A172 (cell line): Measurements from ENCODE around the gene CLDN14. TPM values are rescaled to one million over a fixed set of nuclear protein-coding genes. Genes with fewer than 3 reads are reported as not detected.

Experiments used
- DNase-seq: peaks from one replicate; pipeline ENCODE4 v3.0.0-alpha.2; 2015; ENCODE audit warnings: low spot score
- total RNA-seq: library from RNA; depleted of rRNA; stranded (reverse); fragments of >200 nt; shearing (Covaris generic); gene quantifications from 2 replicates; pipeline ENCODE4 v1.2.3, GENCODE V29; 2014

Gene CLDN14
- total RNA-seq, 1 experiment from 2014 or later = not detected

DNA sequence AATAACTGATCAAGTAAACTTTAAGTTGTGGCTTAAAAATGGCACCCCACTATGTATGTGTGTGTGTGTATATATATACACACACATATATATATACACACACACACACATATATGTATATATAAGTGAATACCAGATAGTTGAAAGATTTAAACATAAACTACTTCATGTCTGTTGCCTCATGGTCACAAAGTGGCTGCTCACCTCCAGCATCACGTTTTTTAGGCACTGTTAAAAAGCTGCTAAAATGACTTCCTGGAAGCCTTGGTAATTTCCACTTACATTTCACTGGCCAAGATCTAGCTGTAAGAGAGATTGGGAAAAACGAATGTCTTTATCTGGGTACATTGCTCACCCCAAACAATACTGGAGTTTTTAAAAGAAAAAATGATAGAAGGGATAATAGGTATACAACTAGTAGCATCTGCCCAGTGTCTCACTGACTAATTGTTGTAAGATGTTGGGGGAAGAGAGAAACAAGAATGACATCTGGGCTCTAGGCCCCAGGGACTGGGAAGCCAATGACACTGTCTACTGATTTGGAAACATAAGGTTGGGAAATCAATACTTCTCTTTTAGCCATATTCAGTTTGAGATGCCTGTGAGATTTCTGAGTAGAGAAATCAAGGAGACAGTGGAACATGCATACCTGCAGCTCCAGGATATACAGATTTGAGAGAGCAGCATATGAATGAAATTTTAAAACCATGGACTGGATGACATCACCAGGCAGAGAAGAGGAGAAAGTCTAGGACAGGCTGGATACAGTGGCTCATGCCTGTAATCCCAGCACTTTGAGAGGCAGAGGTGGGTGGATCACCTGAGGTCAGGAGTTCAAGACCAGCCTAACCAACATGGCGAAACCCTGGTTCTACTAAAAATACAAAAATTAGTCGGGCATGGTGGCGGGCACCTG, 42.8 kb downstream of the CLDN14 start:
- DNase-seq = peak; percentile 51

DNA sequence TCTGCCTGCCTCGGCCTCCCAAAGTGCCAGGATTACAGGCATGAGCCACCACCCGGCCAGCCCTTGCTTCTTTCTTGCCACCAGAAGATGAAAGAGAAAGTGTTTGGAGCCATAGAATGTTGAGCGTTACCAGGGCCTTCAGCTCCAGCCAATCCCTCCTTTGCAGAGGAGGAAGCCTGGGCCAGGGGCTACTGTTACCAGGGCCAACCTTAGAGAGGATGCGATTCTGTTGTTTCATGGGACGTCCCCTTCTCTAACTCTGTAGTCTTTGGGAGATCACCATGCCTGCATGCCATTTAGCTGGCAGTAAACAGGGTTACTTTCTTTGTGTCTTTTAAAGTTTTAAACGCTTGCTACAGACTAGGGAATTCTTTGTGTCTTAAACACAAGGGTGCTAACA, 45.8 kb downstream of the CLDN14 start:
- no peak for DNase-seq

DNA sequence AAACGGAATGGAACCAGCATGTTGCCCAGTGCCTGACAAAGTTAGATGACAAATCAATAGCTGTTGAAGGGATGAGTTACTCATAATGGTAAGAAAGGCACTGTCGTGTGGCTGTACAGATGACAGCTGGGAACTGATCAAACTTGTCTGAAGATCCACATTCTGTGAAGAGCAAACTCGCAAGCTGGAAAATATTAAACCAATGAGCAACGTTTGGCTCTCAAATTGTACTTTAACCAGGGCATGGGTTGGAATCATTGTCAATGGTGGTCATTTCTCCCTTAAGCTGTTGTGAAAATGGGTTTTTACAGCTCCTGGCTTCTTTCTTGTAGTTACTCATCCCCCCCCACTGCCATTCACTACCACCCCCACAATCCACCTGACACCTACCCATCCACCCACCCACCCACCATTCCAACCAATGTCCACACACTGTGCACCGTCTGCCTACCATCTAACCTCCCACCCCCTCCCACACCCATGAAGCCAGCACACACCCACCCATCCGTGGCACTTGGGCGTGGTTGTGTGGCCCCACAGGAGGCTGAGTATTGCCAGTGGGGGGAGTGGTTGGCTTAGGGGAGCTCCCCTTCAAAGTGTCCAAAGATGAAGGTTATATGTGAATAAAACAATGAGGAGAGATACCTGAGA, 46.7 kb downstream of the CLDN14 start:
- DNase-seq = no peak

DNA sequence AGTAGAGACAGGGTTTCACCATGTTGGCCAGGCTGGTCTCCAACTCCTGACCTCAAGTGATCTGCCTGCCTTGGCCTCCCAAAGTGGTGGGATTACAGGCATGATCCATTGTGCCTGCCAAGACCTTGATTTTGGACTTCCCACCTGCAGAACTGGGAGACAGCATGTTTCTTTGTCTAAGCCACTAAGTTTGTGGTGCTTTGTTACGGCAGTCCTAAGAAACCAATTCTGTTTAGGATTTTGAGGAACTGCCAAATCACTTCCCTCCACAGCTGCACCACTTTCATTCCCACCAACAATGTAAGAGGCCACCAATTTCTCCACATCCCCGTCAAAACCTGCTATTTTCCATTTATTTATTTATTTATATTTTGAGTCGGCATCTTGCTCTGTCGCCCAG, 48.7 kb downstream of the CLDN14 start:
- no peak for DNase-seq

DNA sequence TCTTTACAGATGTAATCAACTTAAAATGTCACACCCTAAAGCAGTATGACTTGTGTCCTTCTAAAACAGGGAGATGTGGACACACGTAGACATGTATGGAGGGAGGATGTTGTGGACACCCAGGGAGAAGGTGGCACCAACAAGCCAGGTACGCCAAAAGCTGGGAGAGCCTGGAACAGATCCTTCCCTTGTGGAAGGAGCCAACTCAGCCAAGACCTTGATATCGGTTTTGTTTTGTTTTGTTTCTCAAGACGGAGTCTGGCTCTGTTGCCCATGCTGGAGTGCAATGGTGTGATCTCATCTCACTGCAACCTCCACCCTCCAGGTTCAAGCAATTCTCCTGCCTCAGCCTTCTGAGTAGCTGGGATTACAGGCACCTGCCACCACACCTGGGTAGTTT, 49.1 kb downstream of the CLDN14 start:
- DNase-seq = no peak

DNA sequence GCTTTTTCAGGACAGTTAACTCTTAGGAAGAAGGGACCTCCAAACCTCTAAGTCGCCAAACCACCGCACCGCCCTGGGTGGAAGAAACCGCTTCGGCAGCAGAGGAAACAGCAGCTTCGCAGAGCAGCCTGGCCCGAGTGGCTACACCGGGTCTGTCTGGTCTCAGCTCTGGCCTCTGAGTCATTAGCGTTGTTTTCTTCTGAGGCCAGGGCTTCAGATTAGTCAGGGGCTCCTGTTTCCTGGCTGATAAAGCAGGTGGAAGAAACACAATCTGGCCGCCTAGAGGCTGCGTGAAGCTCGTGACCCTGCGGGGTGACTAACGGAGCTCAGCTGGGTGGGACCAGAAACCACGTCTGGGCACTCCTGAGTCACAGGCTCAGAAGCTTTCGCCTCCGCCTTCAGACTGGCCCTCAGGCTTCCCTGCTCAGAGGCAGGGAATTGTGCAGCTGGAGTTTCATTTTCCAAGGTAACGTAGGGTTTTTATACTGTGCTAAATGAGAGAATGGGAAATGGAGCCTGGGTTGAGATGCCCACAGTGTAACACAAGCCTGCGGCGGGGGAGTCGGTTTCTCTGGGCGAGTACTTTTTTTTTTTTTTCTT, 49.9 kb downstream of the CLDN14 start:
- peak; percentile 100 for DNase-seq

DNA sequence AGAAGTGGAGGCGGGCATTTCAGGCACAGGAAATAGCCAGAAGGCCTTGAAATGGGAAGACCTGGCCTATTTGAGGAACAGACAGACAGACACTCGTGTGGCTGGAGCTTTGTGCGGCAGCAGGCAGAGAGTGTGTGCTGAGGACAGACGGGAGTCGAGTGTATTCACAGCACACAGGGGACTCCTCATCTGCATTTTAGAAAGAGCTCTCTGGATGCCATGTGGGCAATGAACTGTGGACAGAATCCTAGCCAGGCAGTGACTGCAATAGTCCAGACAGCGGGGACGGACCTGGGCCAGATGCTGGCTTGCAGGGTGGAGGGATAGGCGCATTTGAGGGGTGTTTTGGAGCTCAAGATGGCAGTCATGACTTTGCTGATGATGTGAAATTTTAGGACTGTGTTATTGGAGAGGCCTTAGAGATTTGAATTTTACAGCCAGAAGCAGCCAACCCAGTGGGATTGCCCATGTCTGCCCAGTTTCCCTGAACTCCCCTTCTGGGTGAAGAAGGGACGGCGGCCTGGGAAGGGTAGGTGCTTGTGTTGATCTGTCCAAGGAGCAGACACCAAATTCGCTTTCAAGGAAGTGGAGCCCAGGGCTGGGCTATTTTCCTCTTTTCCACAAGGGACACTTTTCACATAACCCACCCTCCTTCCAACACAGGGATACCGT, 51.0 kb downstream of the CLDN14 start:
- no peak for DNase-seq

DNA sequence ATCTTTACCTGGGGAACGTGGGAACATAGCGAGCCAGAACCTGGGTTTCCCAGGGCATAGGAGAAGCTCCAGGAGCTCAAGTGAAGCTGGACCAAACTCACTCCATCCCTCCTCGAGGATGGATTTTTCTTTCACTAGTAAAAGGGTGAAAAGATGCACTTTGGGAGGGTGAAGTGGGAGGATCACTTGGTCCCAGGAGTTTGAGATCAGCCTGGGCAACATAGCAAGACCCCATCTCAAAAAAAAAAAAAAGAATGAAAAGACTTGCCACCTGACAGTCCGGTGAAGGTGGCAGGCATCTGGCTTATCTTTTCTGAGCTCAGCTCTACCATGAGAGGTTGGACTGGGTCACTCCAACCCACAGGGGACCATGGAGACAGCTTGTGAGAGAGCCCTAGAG, 52.4 kb downstream of the CLDN14 start:
- no peak for DNase-seq

DNA sequence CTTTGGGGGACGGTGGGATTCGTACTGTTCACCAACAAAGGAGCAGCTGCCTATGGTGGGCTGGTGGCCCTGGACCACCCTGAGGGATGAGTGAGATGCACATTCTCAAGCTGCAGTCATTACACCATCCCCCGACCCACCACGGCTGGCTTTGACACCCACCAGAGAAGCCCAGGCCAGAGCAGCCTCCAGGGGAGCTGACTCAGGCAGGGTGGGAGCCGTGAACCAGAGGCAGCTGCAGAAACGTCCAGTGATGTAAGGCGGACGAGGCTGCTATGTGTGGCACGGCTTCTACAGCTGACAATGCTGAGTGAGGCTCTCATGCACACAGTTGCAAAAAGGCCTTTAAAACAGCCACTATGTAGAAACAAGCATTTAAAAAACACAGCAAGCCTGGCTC, 54.6 kb downstream of the CLDN14 start:
- no peak for DNase-seq

DNA sequence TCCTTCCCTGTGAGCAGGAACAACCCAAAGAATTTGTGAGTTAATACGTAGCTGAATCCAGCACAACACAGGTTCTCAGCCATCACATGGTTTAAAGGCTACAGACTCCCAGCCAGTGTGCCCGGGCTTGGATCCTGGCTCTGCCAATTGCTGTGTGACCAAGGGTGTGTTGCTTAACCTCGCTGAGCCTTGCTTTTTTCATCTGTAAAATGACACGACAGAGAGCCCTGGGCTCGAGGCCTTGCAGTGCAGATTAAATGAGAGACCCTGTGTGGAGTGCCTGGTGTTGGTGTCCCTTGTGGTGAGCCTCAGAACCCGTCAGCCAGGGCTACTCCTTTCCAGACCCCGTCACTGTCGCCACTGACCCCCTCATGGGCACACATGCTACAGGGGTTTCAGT, 55.3 kb downstream of the CLDN14 start:
- no peak for DNase-seq

DNA sequence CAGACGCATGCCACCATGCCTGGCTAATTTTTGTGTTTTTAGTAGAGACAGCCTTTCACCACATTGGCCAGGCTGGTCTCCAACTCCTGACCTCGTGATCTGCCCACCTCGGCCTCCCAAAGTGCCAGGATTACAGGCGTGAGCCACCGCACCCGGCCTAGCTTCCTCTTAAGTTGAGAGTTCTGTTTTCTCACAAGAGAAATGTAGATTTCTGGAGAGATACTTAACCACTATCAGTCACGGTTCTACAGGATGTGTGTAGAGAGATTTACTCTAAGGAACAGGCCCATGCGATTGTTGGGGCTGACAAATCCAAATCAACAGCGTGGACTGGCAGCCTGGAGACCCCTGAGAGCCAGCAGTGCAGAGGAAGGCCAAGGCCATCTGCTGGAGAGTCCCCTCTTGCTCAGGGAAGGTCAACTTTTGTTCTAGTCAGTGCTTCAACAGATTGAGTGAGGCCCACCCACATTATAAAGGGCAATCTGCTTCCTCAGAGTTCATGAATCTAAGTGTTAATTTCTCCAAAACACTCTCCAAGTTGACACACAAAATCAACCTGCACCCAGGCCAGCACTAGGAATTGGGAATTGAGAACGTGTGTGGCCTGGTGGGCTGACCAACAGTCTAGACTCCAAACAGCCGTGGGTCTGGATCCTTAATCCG, 56.0 kb downstream of the CLDN14 start:
- no peak for DNase-seq

DNA sequence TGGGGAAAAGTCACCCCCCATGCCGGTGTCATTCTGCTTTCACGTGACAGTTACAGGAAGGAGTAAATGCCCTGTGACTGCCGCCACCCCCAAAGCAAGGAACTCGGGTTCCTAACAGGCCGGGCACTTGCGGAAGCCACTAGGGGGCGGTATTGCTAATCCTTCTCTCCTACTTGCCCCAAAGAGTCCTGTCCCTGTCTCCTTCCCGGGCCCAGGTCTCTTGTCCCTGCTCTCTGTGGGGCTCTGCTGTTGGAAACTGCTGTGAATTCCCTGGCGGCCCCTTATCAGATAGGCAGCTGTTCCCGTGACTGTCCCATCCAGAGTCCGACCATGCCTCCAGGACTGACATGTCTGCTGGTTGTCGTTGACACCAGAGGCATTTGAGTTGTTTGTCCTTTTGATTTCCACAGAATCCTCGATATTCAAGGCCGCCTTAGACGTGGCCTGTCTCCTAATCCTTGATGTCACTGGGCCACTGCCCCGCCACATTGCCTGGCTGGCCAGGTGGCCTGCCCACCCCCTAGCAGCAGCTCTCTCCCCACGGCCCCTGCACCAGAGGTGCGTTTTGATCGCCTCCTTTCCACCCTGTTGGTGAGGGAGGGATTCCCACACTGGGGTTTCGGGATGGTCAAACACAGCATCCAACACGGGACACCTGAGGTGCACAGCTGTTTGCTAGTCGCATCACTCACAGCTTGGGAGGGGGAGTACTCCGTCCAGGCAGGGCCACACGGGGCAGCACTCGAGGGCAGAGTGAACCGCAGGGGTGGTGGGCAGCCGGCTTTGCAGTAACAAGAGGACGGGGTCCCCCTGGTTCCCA, 57.4 kb downstream of the CLDN14 start:
- peak; percentile 86 for DNase-seq

DNA sequence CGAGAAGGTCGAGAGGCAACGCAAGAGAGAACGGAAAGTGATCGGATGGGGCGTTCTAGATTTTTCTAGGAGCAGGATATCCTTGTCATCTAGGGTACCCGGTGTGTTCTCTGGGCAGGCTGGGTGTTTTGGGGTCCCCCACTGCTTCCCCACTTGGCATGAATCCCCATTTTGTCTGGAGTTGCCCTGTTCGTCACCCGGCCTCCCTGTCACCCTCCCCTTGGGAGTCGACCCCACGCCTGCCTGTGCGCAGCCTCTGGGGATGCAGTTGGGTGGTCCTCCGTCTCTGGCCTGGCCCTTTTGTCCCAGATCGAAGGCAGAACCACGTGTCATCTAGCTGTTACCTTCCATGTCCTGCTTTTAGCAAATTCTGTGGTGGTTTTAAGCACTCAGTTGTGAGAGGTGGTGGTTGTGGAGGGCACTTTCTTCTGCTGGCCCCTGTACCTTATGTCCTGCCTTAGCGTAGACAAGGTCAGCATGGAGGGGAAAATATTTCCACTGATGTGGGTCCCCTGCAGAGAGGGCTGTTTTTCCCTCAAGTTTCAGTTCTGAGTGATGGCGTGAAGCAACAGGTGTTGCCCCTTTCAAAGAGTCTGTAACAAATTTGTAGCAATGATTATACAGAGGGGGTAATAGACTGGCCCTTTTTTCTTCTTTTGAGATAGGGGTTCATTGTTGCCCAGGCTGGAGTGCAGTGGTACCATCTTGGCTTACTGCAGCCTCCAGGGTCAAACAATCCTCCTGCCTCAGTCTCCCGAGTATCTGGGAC, 59.2 kb downstream of the CLDN14 start:
- DNase-seq = no peak

DNA sequence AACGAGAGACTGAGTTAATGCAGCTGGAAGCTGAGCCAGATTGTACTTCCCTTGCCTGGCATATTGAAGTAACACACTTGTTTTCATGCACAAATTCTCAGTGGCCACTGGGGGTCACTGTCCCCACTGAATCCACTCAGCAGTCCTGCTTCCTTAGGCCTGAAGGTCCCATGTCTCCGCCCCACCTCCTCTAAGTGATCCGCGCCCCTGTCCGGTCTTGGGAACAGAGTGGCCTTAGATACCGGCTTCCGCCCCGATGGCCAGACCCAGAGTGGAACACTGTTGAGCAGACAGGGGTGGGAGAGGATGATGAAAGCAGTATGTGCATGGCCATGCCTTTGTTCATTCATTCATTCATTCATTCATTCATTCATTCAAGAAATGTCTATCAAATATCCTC, 59.9 kb downstream of the CLDN14 start:
- DNase-seq = peak; percentile 93

DNA sequence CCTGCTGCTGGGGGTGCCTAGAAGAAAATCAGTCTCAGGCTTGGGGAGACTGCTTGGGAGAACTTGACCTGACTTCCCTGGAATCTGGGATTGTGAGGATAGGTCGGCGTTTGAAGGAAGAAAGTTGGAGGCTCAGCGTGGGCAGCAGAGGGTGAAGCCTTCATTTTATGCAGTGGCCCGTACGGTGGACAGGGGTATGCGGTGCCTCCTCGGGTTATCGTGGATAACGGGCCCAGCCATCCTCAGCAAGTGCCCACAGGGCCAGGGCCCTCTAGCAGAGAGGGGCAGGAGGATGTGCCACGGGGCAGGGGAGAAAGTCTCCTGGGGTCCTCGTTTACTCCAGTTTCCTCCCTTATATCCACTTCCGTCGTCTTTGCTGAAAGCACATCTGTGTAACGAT, 60.7 kb downstream of the CLDN14 start:
- no peak for DNase-seq

DNA sequence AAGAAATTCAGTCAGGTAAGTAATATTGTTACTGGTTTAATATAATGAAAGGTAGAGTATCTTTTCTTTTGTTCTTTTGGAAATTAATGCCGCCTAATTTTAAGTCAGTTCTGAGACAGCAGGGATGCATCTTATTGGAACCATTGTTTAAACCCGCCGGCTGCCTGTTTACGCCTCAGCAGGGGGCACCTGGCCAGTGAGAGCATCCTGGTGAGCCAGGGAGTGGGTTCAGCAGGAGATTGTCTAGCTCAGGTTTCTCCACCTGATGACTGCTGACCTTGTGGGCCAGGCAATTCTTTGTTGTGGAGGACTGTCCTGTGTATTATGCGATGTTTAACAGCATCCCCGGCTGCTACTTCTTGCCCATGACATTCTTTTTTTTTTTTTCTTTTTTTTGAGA, 64.5 kb downstream of the CLDN14 start:
- DNase-seq = no peak

DNA sequence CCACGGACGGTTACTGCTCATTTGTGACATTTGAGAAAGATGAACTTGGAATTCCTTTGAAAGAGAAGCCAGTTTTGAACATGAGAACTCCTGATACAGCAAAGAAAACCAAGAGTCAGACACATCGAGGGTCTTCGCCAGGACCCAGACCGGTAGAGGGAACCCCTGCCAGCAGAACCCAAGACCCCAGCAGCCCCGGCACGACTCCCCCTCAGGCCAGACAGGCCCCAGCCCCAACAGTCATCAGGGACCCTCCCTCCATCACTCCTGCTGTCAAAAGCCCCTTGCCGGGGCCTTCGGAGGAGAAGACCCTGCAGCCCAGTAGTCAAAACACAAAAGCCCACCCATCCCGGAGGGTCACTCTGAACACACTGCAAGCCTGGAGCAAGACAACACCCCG, 67.0 kb downstream of the CLDN14 start:
- DNase-seq = no peak

DNA sequence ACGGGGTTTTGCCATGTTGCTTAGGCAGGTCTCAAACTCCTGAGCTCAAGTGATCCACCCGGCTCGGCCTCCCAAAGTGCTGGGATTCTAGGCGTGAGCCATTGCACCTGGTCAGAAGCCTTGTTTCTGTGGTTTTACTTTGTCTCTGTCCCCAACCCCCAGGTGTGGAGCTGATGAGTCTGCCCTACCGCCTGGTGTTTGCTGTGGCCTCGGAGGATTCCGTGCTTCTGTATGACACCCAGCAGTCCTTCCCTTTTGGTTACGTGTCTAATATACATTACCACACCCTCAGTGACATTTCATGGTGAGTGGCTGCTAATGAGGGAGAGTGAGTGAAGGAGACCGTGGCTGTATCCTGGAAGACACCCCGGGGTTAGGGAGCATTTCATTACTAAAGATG, 68.6 kb downstream of the CLDN14 start:
- DNase-seq = no peak
